Gastroesophageal sphincter (tissue), 3 donors: ENCODE measurements around the gene ABCE1.

Source experiments
- CTCF ChIP-seq, 4 experiments: fragments of 200-600 bp in 2 of 4; fragments of 450-650 bp in 2 of 4; sonication (generic) in 1 of 4; IDR thresholded peaks; one replicate each; pipeline ENCODE4 v1.5.1; 2017 to 2019; ENCODE audit warnings: antibody characterized with exemption in 4 of 4, mild to moderate bottlenecking in 2 of 4, moderate library complexity in 2 of 4
- POLR2A ChIP-seq, 2 donors: fragments of 450-650 bp; IDR thresholded peaks; one replicate each; pipeline ENCODE4 v1.6.1; 2017; ENCODE audit warnings: antibody characterized with exemption in 2 of 2, mild to moderate bottlenecking in 2 of 2, moderate library complexity in 1 of 2

- TF ChIP-seq POLR2A (IDR thresholded peaks at IDR 0.05): no peak
- TF ChIP-seq CTCF (IDR thresholded peaks at IDR 0.05): no peak
Observed at GRCh38 chr4:145130130-145130529, 32.0 kb downstream of the ABCE1 start.
